ENCODE results near the gene AZGP1. TPM values are rescaled to one million over a fixed set of nuclear protein-coding genes. Genes with fewer than 3 reads are reported as not detected.
A peak's percentile ranks its signal among the peaks of the same experiment; 100 is the strongest.
"Not testable (repeated sequence)": the region's sequence is repeated elsewhere in the genome, so short reads cannot be mapped to it uniquely, and the experiment has no call there.

AZGP1 gene
- polyA plus RNA-seq, 1 donor (not counting 4 experiments of a cell fraction or from before 2014, with no cell fraction given), result 1.3 TPM

DNA sequence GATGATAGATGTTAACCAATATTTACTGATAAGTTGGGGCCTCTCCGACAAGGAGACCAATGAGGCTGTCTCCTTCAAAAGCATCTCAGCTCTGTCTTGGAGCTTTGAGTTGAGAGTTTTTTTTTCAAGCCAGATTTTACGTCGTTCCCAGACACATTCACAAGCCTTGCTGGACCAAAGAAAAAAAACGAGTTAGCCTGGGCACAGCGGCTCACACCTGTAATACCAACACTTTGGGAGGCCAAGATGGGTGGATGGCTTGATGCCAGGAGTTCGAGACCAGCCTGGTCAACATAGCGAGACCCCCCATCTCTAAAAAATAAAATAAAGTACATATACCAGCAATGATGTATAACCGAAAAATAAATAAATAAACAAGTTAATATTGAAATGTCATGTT lies 19.0 kb upstream of the AZGP1 start:
- H3K4me3 ChIP-seq (ENCODE audit: control insufficient read depth in 2 of 3, extremely low read depth in 1 of 3, insufficient read depth in 2 of 3, low read depth in 1 of 3, low read length in 3 of 3), result no peak overlapping the region
- peaks cover 8% of the 10 kb centered on the region for H3K4me1 ChIP-seq (ENCODE audit: control insufficient read depth, extremely low read depth, insufficient read depth, low read length)
- DNase-seq (ENCODE audit: low read depth, low spot score) (no peak), FAIRE-seq (no peak)
- H3K36me3 ChIP-seq (ENCODE audit: control insufficient read depth in 2 of 2, extremely low read depth in 1 of 2, insufficient read depth in 2 of 2, low read length in 2 of 2), result no peaks in the 10 kb centered on the region
- no peak overlapping the region for H3K9ac ChIP-seq (ENCODE audit: control insufficient read depth, extremely low read depth, insufficient read depth, low read length)
- no peak overlapping the region for H3K27ac ChIP-seq (ENCODE audit: control insufficient read depth, insufficient read depth, low read length)
- TF ChIP-seq EZH2 (IDR thresholded peaks at IDR 0.05; ENCODE audit: low read length), result no peak
- TF ChIP-seq, protein P1, sequence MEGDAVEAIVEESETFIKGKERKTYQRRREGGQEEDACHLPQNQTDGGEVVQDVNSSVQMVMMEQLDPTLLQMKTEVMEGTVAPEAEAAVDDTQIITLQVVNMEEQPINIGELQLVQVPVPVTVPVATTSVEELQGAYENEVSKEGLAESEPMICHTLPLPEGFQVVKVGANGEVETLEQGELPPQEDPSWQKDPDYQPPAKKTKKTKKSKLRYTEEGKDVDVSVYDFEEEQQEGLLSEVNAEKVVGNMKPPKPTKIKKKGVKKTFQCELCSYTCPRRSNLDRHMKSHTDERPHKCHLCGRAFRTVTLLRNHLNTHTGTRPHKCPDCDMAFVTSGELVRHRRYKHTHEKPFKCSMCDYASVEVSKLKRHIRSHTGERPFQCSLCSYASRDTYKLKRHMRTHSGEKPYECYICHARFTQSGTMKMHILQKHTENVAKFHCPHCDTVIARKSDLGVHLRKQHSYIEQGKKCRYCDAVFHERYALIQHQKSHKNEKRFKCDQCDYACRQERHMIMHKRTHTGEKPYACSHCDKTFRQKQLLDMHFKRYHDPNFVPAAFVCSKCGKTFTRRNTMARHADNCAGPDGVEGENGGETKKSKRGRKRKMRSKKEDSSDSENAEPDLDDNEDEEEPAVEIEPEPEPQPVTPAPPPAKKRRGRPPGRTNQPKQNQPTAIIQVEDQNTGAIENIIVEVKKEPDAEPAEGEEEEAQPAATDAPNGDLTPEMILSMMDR (optimal IDR thresholded peaks at IDR 0.05 in 1 of 3, IDR thresholded peaks at IDR 0.05 in 1 of 3, conservative IDR thresholded peaks at IDR 0.05 in 1 of 3; ENCODE audit: extremely low read depth in 1 of 3, insufficient read depth in 2 of 3, low read length in 3 of 3), result no peak
- H3K27me3 ChIP-seq (ENCODE audit: control insufficient read depth, extremely low read depth, insufficient read depth, low read length), result peaks cover 4% of the 10 kb centered on the region
- no peaks in the 10 kb centered on the region for H3K79me2 ChIP-seq (ENCODE audit: control insufficient read depth, insufficient read depth, low read length)
- dilution Hi-C loops (cut with MboI; ENCODE audit: extremely low pct_ligation_motif_present, low sequenced_read_pairs), result no loop called here
- H3K9me1 ChIP-seq (ENCODE audit: control insufficient read depth, extremely low read depth, insufficient read depth, low read length), result no peaks in the 10 kb centered on the region
- peak overlapping the region; percentile 26 for H2AFZ ChIP-seq (ENCODE audit: control insufficient read depth, low read length)
- no peaks in the 10 kb centered on the region for H3K9me3 ChIP-seq (ENCODE audit: control insufficient read depth, low read depth, low read length)
- peak overlapping the region; percentile 4 for H3K4me2 ChIP-seq (ENCODE audit: control insufficient read depth, extremely low read depth, insufficient read depth, low read depth, low read length)
- H4K20me1 ChIP-seq (ENCODE audit: control insufficient read depth, extremely low read depth, insufficient read depth, low read length), result no peaks in the 10 kb centered on the region

DNA sequence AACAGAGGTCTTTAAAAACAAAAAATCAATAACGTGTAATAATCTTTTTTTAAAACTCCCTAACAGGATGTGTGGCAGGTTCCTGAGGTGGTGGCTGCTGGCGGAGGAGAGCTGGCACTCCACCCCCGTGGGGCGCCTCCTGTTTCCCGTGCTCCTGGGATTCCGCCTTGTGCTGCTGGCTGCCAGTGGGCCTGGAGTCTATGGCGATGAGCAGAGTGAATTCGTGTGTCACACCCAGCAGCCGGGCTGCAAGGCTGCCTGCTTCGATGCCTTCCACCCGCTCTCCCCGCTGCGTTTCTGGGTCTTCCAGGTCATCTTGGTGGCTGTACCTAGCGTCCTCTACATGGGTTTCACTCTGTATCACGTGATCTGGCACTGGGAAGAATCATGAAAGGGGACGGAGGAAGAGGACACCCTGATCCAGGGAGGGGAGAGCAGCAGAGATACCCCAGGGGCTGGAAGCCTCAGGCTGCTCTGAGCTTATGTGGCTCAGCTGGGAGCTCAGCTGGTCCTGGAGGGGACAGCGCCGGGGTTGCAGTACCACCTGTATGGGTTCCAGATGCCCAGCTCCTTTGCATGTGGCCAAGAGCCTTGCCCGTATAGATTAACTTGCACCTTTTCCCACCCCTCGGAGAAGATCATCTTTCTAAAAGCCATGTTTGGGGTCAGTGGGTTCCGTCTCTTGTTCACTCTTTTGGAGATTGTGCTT lies 16.7 kb upstream of the AZGP1 start:
- Histone ChIP-seq H3K36me3 (ENCODE audit: control insufficient read depth in 2 of 2, extremely low read depth in 1 of 2, insufficient read depth in 2 of 2, low read length in 2 of 2) (no peaks in the 10 kb centered on the region), H3K79me2 (ENCODE audit: control insufficient read depth, insufficient read depth, low read length) (no peaks in the 10 kb centered on the region), H3K4me3 (ENCODE audit: control insufficient read depth in 2 of 3, extremely low read depth in 1 of 3, insufficient read depth in 2 of 3, low read depth in 1 of 3, low read length in 3 of 3) (no peak overlapping the region), H3K4me1 (ENCODE audit: control insufficient read depth, extremely low read depth, insufficient read depth, low read length) (peaks cover 8% of the 10 kb centered on the region), H3K27me3 (ENCODE audit: control insufficient read depth, extremely low read depth, insufficient read depth, low read length) (peaks cover 4% of the 10 kb centered on the region), H2AFZ (ENCODE audit: control insufficient read depth, low read length) (no peak overlapping the region), H3K4me2 (ENCODE audit: control insufficient read depth, extremely low read depth, insufficient read depth, low read depth, low read length) (no peak overlapping the region), H3K9me1 (ENCODE audit: control insufficient read depth, extremely low read depth, insufficient read depth, low read length) (no peaks in the 10 kb centered on the region), H3K9ac (ENCODE audit: control insufficient read depth, extremely low read depth, insufficient read depth, low read length) (no peak overlapping the region), H3K9me3 (ENCODE audit: control insufficient read depth, low read depth, low read length) (no peaks in the 10 kb centered on the region), H3K27ac (ENCODE audit: control insufficient read depth, insufficient read depth, low read length) (no peak overlapping the region), H4K20me1 (ENCODE audit: control insufficient read depth, extremely low read depth, insufficient read depth, low read length) (no peaks in the 10 kb centered on the region)
- FAIRE-seq, result no peak
- no peak for TF ChIP-seq EZH2 (IDR thresholded peaks at IDR 0.05; ENCODE audit: low read length)
- TF ChIP-seq, protein P1 (optimal IDR thresholded peaks at IDR 0.05 in 1 of 3, IDR thresholded peaks at IDR 0.05 in 1 of 3, conservative IDR thresholded peaks at IDR 0.05 in 1 of 3; ENCODE audit: extremely low read depth in 1 of 3, insufficient read depth in 2 of 3, low read length in 3 of 3), result no peak
- no peak for DNase-seq (ENCODE audit: low read depth, low spot score)
- dilution Hi-C loops (cut with MboI; ENCODE audit: extremely low pct_ligation_motif_present, low sequenced_read_pairs), result no loop called here

DNA sequence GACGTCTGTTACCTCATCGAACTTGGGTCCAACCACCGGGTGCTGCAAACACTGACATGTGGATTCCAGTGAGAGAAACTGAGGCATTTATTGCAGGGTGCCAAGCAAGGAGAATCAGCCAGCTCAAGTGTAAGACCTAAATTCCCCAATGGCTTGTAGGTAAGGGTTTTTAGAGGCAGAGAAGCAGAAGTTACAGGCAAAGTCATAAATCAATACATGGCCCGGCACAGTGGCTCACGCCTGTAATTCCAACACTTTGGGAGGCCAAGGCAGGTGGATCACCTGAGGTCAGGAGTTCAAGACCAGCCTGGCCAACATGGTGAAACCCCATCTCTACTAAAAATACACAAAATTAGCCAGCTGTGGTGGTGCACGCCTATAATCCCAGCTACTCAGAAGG lies 15.7 kb upstream of the AZGP1 start:
- FAIRE-seq; H3K36me3 ChIP-seq (ENCODE audit: control insufficient read depth in 2 of 2, extremely low read depth in 1 of 2, insufficient read depth in 2 of 2, low read length in 2 of 2); H3K27ac ChIP-seq (ENCODE audit: control insufficient read depth, insufficient read depth, low read length); H3K4me3 ChIP-seq (ENCODE audit: control insufficient read depth in 2 of 3, extremely low read depth in 1 of 3, insufficient read depth in 2 of 3, low read depth in 1 of 3, low read length in 3 of 3); H3K4me2 ChIP-seq (ENCODE audit: control insufficient read depth, extremely low read depth, insufficient read depth, low read depth, low read length); DNase-seq (ENCODE audit: low read depth, low spot score); H3K27me3 ChIP-seq (ENCODE audit: control insufficient read depth, extremely low read depth, insufficient read depth, low read length); dilution Hi-C loops (cut with MboI; ENCODE audit: extremely low pct_ligation_motif_present, low sequenced_read_pairs); H3K9ac ChIP-seq (ENCODE audit: control insufficient read depth, extremely low read depth, insufficient read depth, low read length); H3K9me1 ChIP-seq (ENCODE audit: control insufficient read depth, extremely low read depth, insufficient read depth, low read length); H4K20me1 ChIP-seq (ENCODE audit: control insufficient read depth, extremely low read depth, insufficient read depth, low read length); H3K9me3 ChIP-seq (ENCODE audit: control insufficient read depth, low read depth, low read length); H2AFZ ChIP-seq (ENCODE audit: control insufficient read depth, low read length); H3K79me2 ChIP-seq (ENCODE audit: control insufficient read depth, insufficient read depth, low read length); H3K4me1 ChIP-seq (ENCODE audit: control insufficient read depth, extremely low read depth, insufficient read depth, low read length): not testable (repeated sequence)
